Measurements from ENCODE around the gene DUOXA2.

DUOXA2 gene

DNA sequence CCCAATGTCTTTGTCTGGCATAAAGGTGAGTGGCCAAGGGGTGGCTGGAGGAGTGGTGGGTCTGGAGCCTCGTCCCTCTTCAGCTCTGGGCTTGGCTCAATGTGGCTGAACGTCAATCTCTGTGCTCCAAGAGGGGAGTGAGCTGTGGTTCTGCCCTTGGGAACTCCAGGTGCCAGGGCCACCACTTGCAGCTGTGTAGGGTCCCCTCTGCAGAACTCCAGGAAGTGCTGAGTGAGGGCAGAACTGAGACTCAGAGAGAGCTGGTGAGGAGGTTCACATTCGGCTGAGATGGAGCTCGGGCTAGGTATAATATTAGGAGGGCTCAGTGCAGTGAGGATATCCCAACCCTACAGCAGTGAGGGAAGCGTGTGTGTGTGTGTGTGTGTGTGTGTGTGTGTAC lies 27.3 kb downstream of the DUOXA2 start:
- Histone ChIP-seq H2AFZ (ENCODE audit: low read depth, low read length) (no peak overlapping the region), H3K4me1 (ENCODE audit: low read length) (no peaks in the 10 kb centered on the region), H3K27me3 (ENCODE audit: low read depth, low read length) (no peaks in the 10 kb centered on the region), H3K9me3 (ENCODE audit: insufficient read depth, low read length) (no peaks in the 10 kb centered on the region), H4K20me1 (ENCODE audit: insufficient read depth, low read length) (no peaks in the 10 kb centered on the region), H3K4me2 (ENCODE audit: low read length) (no peak overlapping the region), H3K4me3 (ENCODE audit: low read length) (no peak overlapping the region), H3K27ac (ENCODE audit: low read length) (no peak overlapping the region), H3K9ac (ENCODE audit: low read length) (no peak overlapping the region), H3K36me3 (replicated peaks; ENCODE audit: low read depth, low read length) (no peaks in the 10 kb centered on the region), H3K79me2 (ENCODE audit: low read length) (no peaks in the 10 kb centered on the region)
- TF ChIP-seq EZH2phosphoT487 (IDR thresholded peaks at IDR 0.05; ENCODE audit: low read depth), result no peak
- TF ChIP-seq, protein P1, sequence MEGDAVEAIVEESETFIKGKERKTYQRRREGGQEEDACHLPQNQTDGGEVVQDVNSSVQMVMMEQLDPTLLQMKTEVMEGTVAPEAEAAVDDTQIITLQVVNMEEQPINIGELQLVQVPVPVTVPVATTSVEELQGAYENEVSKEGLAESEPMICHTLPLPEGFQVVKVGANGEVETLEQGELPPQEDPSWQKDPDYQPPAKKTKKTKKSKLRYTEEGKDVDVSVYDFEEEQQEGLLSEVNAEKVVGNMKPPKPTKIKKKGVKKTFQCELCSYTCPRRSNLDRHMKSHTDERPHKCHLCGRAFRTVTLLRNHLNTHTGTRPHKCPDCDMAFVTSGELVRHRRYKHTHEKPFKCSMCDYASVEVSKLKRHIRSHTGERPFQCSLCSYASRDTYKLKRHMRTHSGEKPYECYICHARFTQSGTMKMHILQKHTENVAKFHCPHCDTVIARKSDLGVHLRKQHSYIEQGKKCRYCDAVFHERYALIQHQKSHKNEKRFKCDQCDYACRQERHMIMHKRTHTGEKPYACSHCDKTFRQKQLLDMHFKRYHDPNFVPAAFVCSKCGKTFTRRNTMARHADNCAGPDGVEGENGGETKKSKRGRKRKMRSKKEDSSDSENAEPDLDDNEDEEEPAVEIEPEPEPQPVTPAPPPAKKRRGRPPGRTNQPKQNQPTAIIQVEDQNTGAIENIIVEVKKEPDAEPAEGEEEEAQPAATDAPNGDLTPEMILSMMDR (IDR thresholded peaks at IDR 0.05; ENCODE audit: low read depth, low read length), result no peak

DNA sequence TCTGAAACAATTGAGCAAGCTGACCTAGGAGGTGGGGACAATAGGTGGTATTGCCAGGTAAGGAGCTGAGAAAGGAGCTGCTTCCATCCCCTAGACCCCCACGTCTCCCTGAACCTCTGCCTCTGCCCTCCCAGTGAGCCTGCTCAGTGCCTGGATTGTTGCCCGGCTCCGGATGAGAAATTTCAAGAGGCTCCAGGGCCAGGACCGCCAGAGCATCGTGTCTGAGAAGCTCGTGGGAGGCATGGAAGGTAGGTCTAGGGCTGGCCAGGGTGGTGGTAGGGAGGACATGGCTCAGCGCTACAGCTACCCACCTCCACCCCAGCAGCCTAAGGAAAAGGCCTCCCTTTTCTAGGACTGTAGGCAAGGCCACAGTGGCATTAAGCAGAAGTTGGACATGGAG lies 28.9 kb downstream of the DUOXA2 start:
- H3K4me1 ChIP-seq (ENCODE audit: low read length), result no peaks in the 10 kb centered on the region
- no peaks in the 10 kb centered on the region for H3K27me3 ChIP-seq (ENCODE audit: low read depth, low read length)
- no peaks in the 10 kb centered on the region for H4K20me1 ChIP-seq (ENCODE audit: insufficient read depth, low read length)
- TF ChIP-seq, protein P1 (IDR thresholded peaks at IDR 0.05; ENCODE audit: low read depth, low read length), result no peak
- TF ChIP-seq EZH2phosphoT487 (IDR thresholded peaks at IDR 0.05; ENCODE audit: low read depth), result no peak
- H3K36me3 ChIP-seq (replicated peaks; ENCODE audit: low read depth, low read length), result no peaks in the 10 kb centered on the region
- H3K4me2 ChIP-seq (ENCODE audit: low read length), result no peak overlapping the region
- no peak overlapping the region for H3K4me3 ChIP-seq (ENCODE audit: low read length)
- no peaks in the 10 kb centered on the region for H3K79me2 ChIP-seq (ENCODE audit: low read length)
- no peak overlapping the region for H3K27ac ChIP-seq (ENCODE audit: low read length)
- no peak overlapping the region for H3K9ac ChIP-seq (ENCODE audit: low read length)
- no peak overlapping the region for H2AFZ ChIP-seq (ENCODE audit: low read depth, low read length)
- H3K9me3 ChIP-seq (ENCODE audit: insufficient read depth, low read length), result no peaks in the 10 kb centered on the region

DNA sequence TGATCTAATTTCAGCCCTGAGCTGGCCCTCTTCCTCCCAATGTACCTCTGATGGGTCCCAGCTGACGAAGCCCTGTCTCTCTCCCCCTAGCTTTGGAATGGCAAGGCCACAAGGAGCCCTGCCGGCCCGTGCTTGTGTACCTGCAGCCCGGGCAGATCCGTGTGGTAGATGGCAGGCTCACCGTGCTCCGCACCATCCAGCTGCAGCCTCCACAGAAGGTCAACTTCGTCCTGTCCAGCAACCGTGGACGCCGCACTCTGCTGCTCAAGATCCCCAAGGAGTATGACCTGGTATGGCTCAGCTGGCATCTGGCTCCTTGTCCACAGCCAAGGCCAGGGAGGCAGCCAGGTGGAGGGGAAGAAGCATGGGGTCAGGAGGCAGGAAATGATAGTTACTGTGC lies 29.8 kb downstream of the DUOXA2 start:
- TF ChIP-seq, protein P1 (IDR thresholded peaks at IDR 0.05; ENCODE audit: low read depth, low read length), result no peak
- TF ChIP-seq EZH2phosphoT487 (IDR thresholded peaks at IDR 0.05; ENCODE audit: low read depth), result no peak
- no peaks in the 10 kb centered on the region for H3K27me3 ChIP-seq (ENCODE audit: low read depth, low read length)
- no peaks in the 10 kb centered on the region for H4K20me1 ChIP-seq (ENCODE audit: insufficient read depth, low read length)
- H3K9me3 ChIP-seq (ENCODE audit: insufficient read depth, low read length), result no peaks in the 10 kb centered on the region
- H3K4me2 ChIP-seq (ENCODE audit: low read length), result no peak overlapping the region
- no peaks in the 10 kb centered on the region for H3K79me2 ChIP-seq (ENCODE audit: low read length)
- H3K4me1 ChIP-seq (ENCODE audit: low read length), result no peaks in the 10 kb centered on the region
- no peak overlapping the region for H2AFZ ChIP-seq (ENCODE audit: low read depth, low read length)
- H3K4me3 ChIP-seq (ENCODE audit: low read length), result no peak overlapping the region
- H3K27ac ChIP-seq (ENCODE audit: low read length), result no peak overlapping the region
- no peak overlapping the region for H3K9ac ChIP-seq (ENCODE audit: low read length)
- no peaks in the 10 kb centered on the region for H3K36me3 ChIP-seq (replicated peaks; ENCODE audit: low read depth, low read length)

DNA sequence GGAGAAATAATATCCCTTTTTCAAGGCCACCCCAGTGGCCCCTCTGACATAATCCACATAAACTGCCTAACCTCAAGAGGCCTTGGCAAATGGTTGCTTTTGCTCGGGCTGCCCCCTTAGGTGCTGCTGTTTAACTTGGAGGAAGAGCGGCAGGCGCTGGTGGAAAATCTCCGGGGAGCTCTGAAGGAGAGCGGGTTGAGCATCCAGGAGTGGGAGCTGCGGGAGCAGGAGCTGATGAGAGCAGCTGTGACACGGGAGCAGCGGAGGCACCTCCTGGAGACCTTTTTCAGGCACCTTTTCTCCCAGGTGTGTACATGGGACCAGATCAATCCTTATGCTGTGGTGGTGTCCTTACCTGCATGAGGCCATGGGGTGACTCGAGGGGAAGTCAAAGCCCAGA lies 30.6 kb downstream of the DUOXA2 start:
- Histone ChIP-seq H2AFZ (ENCODE audit: low read depth, low read length) (no peak overlapping the region), H3K4me3 (ENCODE audit: low read length) (no peak overlapping the region), H4K20me1 (ENCODE audit: insufficient read depth, low read length) (no peaks in the 10 kb centered on the region), H3K27ac (ENCODE audit: low read length) (no peak overlapping the region), H3K4me1 (ENCODE audit: low read length) (no peaks in the 10 kb centered on the region), H3K9ac (ENCODE audit: low read length) (no peak overlapping the region), H3K9me3 (ENCODE audit: insufficient read depth, low read length) (no peaks in the 10 kb centered on the region), H3K36me3 (replicated peaks; ENCODE audit: low read depth, low read length) (no peaks in the 10 kb centered on the region), H3K79me2 (ENCODE audit: low read length) (no peaks in the 10 kb centered on the region), H3K4me2 (ENCODE audit: low read length) (no peak overlapping the region), H3K27me3 (ENCODE audit: low read depth, low read length) (no peaks in the 10 kb centered on the region)
- TF ChIP-seq, protein P1 (IDR thresholded peaks at IDR 0.05; ENCODE audit: low read depth, low read length), result no peak
- no peak for TF ChIP-seq EZH2phosphoT487 (IDR thresholded peaks at IDR 0.05; ENCODE audit: low read depth)

Data from OCI-LY3 (cell line).